T-helper 2 cell treated with Interferon-gamma antibody and Interleukin-4, amounts not matched to agents 5 μg/mL and 100 μg/mL, for 36 hours (primary cell): Measurements from ENCODE around the gene SPAG16.

Experiments
- DNase-seq: peaks from one replicate; pipeline ENCODE4 v3.0.0; 2021; ENCODE audit warnings: low spot score
- H3K27ac Mint-ChIP-seq: one replicate; pipeline ENCODE4 v1.8.0; 2021; ENCODE audit warnings: mild to moderate bottlenecking, mixed read lengths
- H3K27me3 Mint-ChIP-seq: one replicate; pipeline ENCODE4 v1.8.0; 2021; ENCODE audit warnings: low read depth, mixed read lengths
- H3K36me3 Mint-ChIP-seq: one replicate; pipeline ENCODE4 v1.8.0; 2021; ENCODE audit warnings: low read depth, mixed read lengths
- H3K4me1 Mint-ChIP-seq: one replicate; pipeline ENCODE4 v1.8.0; 2021; ENCODE audit warnings: low read depth, mixed read lengths
- H3K4me3 Mint-ChIP-seq: one replicate; pipeline ENCODE4 v1.8.0; 2022; ENCODE audit warnings: mild to moderate bottlenecking, moderate library complexity, mixed read lengths
- H3K9me3 Mint-ChIP-seq: one replicate; pipeline ENCODE4 v1.8.0; 2021; ENCODE audit warnings: mixed read lengths

SPAG16 gene

GRCh38 chr2:214088536-214088935 lies 804.3 kb downstream of the SPAG16 start:
- Mint-ChIP-seq H3K4me3 (no peak overlapping the region), H3K4me1 (no peaks in the 10 kb centered on the region), H3K9me3 (no peaks in the 10 kb centered on the region), H3K27ac (no peak overlapping the region), H3K36me3 (no peaks in the 10 kb centered on the region), H3K27me3 (no peaks in the 10 kb centered on the region)
- no peak for DNase-seq

GRCh38 chr2:214096208-214096715 lies 812.0 kb downstream of the SPAG16 start:
- no peaks in the 10 kb centered on the region for H3K9me3 Mint-ChIP-seq
- no peaks in the 10 kb centered on the region for H3K4me1 Mint-ChIP-seq
- DNase-seq = no peak
- no peak overlapping the region for H3K4me3 Mint-ChIP-seq
- no peak overlapping the region for H3K27ac Mint-ChIP-seq
- no peaks in the 10 kb centered on the region for H3K27me3 Mint-ChIP-seq
- no peaks in the 10 kb centered on the region for H3K36me3 Mint-ChIP-seq

GRCh38 chr2:214098811-214099210 lies 814.5 kb downstream of the SPAG16 start:
- no peaks in the 10 kb centered on the region for H3K27me3 Mint-ChIP-seq
- H3K4me1 Mint-ChIP-seq = no peaks in the 10 kb centered on the region
- no peak for DNase-seq
- no peaks in the 10 kb centered on the region for H3K36me3 Mint-ChIP-seq
- H3K4me3 Mint-ChIP-seq = no peak overlapping the region
- H3K27ac Mint-ChIP-seq = no peak overlapping the region
- H3K9me3 Mint-ChIP-seq = no peaks in the 10 kb centered on the region

- H3K27me3 Mint-ChIP-seq = no peaks in the 10 kb centered on the region
- DNase-seq = no peak
Observed at GRCh38 chr2:214100488-214100887, 816.2 kb downstream of the SPAG16 start.

GRCh38 chr2:214103276-214104001 lies 819.2 kb downstream of the SPAG16 start:
- Mint-ChIP-seq H3K27me3 (no peaks in the 10 kb centered on the region), H3K4me3 (no peak overlapping the region)
- DNase-seq = no peak

More at GRCh38 chr2:214100488-214100887, 816.2 kb downstream of the SPAG16 start:
- no peaks in the 10 kb centered on the region for H3K36me3 Mint-ChIP-seq
- H3K4me3 Mint-ChIP-seq = no peak overlapping the region
- H3K9me3 Mint-ChIP-seq = no peaks in the 10 kb centered on the region
- no peaks in the 10 kb centered on the region for H3K4me1 Mint-ChIP-seq
- no peak overlapping the region for H3K27ac Mint-ChIP-seq

GRCh38 chr2:214104219-214104618 lies 820.0 kb downstream of the SPAG16 start:
- Mint-ChIP-seq H3K4me3 (no peak overlapping the region), H3K36me3 (no peaks in the 10 kb centered on the region), H3K27me3 (no peaks in the 10 kb centered on the region), H3K9me3 (no peaks in the 10 kb centered on the region), H3K4me1 (no peaks in the 10 kb centered on the region), H3K27ac (no peak overlapping the region)
- DNase-seq = no peak

More at GRCh38 chr2:214103276-214104001, 819.2 kb downstream of the SPAG16 start:
- no peaks in the 10 kb centered on the region for H3K36me3 Mint-ChIP-seq
- no peaks in the 10 kb centered on the region for H3K9me3 Mint-ChIP-seq
- H3K27ac Mint-ChIP-seq = no peak overlapping the region
- no peaks in the 10 kb centered on the region for H3K4me1 Mint-ChIP-seq

GRCh38 chr2:214104967-214105366 lies 820.7 kb downstream of the SPAG16 start:
- H3K27ac Mint-ChIP-seq = no peak overlapping the region
- no peak for DNase-seq
- H3K27me3 Mint-ChIP-seq = no peaks in the 10 kb centered on the region
- no peaks in the 10 kb centered on the region for H3K36me3 Mint-ChIP-seq
- H3K4me1 Mint-ChIP-seq = no peaks in the 10 kb centered on the region
- H3K9me3 Mint-ChIP-seq = no peaks in the 10 kb centered on the region
- H3K4me3 Mint-ChIP-seq = no peak overlapping the region

- Mint-ChIP-seq H3K4me1 (no peaks in the 10 kb centered on the region), H3K27ac (no peak overlapping the region)
Observed at GRCh38 chr2:214107726-214108125, 823.5 kb downstream of the SPAG16 start.

GRCh38 chr2:214108598-214108997 lies 824.3 kb downstream of the SPAG16 start:
- Mint-ChIP-seq H3K36me3 (no peaks in the 10 kb centered on the region), H3K27ac (no peak overlapping the region), H3K9me3 (peaks cover 3% of the 10 kb centered on the region), H3K4me1 (no peaks in the 10 kb centered on the region), H3K4me3 (no peak overlapping the region), H3K27me3 (no peaks in the 10 kb centered on the region)
- DNase-seq = no peak

More at GRCh38 chr2:214107726-214108125, 823.5 kb downstream of the SPAG16 start:
- no peak for DNase-seq
- H3K4me3 Mint-ChIP-seq = no peak overlapping the region
- no peaks in the 10 kb centered on the region for H3K36me3 Mint-ChIP-seq
- no peaks in the 10 kb centered on the region for H3K27me3 Mint-ChIP-seq
- peaks cover 3% of the 10 kb centered on the region for H3K9me3 Mint-ChIP-seq

GRCh38 chr2:214117054-214117453 lies 832.8 kb downstream of the SPAG16 start:
- H3K27me3 Mint-ChIP-seq = no peaks in the 10 kb centered on the region
- no peak overlapping the region for H3K27ac Mint-ChIP-seq
- no peak overlapping the region for H3K4me3 Mint-ChIP-seq
- DNase-seq = no peak
- H3K4me1 Mint-ChIP-seq = no peaks in the 10 kb centered on the region
- no peaks in the 10 kb centered on the region for H3K36me3 Mint-ChIP-seq
- H3K9me3 Mint-ChIP-seq = peaks cover 24% of the 10 kb centered on the region

- H3K36me3 Mint-ChIP-seq = no peaks in the 10 kb centered on the region
- no peak overlapping the region for H3K4me3 Mint-ChIP-seq
Observed at GRCh38 chr2:214126135-214126534, 841.9 kb downstream of the SPAG16 start.

GRCh38 chr2:214127170-214127569 lies 842.9 kb downstream of the SPAG16 start:
- Mint-ChIP-seq H3K27me3 (no peaks in the 10 kb centered on the region), H3K27ac (no peak overlapping the region), H3K9me3 (no peaks in the 10 kb centered on the region), H3K4me1 (no peaks in the 10 kb centered on the region), H3K4me3 (no peak overlapping the region), H3K36me3 (no peaks in the 10 kb centered on the region)
- DNase-seq = no peak

More at GRCh38 chr2:214126135-214126534, 841.9 kb downstream of the SPAG16 start:
- H3K9me3 Mint-ChIP-seq = no peaks in the 10 kb centered on the region
- no peaks in the 10 kb centered on the region for H3K27me3 Mint-ChIP-seq
- no peak for DNase-seq
- no peaks in the 10 kb centered on the region for H3K4me1 Mint-ChIP-seq
- H3K27ac Mint-ChIP-seq = no peak overlapping the region

- Mint-ChIP-seq H3K4me1 (no peaks in the 10 kb centered on the region), H3K36me3 (no peaks in the 10 kb centered on the region), H3K9me3 (no peaks in the 10 kb centered on the region), H3K4me3 (no peak overlapping the region), H3K27ac (no peak overlapping the region), H3K27me3 (no peaks in the 10 kb centered on the region)
- DNase-seq = no peak
Observed at GRCh38 chr2:214127571-214127970, 843.3 kb downstream of the SPAG16 start.

GRCh38 chr2:214128040-214128439 lies 843.8 kb downstream of the SPAG16 start:
- no peaks in the 10 kb centered on the region for H3K9me3 Mint-ChIP-seq
- no peak for DNase-seq

GRCh38 chr2:214130114-214130513 lies 845.9 kb downstream of the SPAG16 start:
- H3K36me3 Mint-ChIP-seq = no peaks in the 10 kb centered on the region
- no peaks in the 10 kb centered on the region for H3K9me3 Mint-ChIP-seq
- no peak for DNase-seq
- no peaks in the 10 kb centered on the region for H3K4me1 Mint-ChIP-seq
- H3K27me3 Mint-ChIP-seq = no peaks in the 10 kb centered on the region
- no peak overlapping the region for H3K27ac Mint-ChIP-seq
- no peak overlapping the region for H3K4me3 Mint-ChIP-seq

More at GRCh38 chr2:214128040-214128439, 843.8 kb downstream of the SPAG16 start:
- Mint-ChIP-seq H3K4me1 (no peaks in the 10 kb centered on the region), H3K27me3 (no peaks in the 10 kb centered on the region), H3K36me3 (no peaks in the 10 kb centered on the region), H3K4me3 (no peak overlapping the region), H3K27ac (no peak overlapping the region)
